ENCODE measurements around the gene TPT1.

GRCh38 chr13:45362939-45363338, 22.0 kb upstream of the TPT1 start:
- TF ChIP-seq CTCF (IDR thresholded peaks at IDR 0.05) (no peak), POLR2A (IDR thresholded peaks at IDR 0.05) (no peak)
